RCC 7860 (cell line): ENCODE results near the gene RNF130.
A peak's percentile ranks its signal among the peaks of the same experiment; 100 is the strongest.

Source experiments
- DNase-seq: peaks from one replicate; pipeline ENCODE4 v3.0.0-alpha.2; 2015; ENCODE audit warnings: low spot score
- FAIRE-seq: peaks from 2 replicates; lab custom pipeline; 2012; peaks lifted over from hg19 to GRCh38; lab: Jason Lieb, UNC

The RNF130 gene

GRCh38 chr5:180060192-180060591, 11.4 kb downstream of the RNF130 start:
- no peak for FAIRE-seq
- no peak for DNase-seq

GRCh38 chr5:180059326-180059725, 12.2 kb downstream of the RNF130 start:
- DNase-seq = no peak
- FAIRE-seq = no peak

GRCh38 chr5:180056153-180056552, 15.4 kb downstream of the RNF130 start:
- FAIRE-seq (no peak), DNase-seq (no peak)

- FAIRE-seq = no peak
- DNase-seq = no peak
Observed at GRCh38 chr5:180054226-180054625, 17.3 kb downstream of the RNF130 start.

DNA sequence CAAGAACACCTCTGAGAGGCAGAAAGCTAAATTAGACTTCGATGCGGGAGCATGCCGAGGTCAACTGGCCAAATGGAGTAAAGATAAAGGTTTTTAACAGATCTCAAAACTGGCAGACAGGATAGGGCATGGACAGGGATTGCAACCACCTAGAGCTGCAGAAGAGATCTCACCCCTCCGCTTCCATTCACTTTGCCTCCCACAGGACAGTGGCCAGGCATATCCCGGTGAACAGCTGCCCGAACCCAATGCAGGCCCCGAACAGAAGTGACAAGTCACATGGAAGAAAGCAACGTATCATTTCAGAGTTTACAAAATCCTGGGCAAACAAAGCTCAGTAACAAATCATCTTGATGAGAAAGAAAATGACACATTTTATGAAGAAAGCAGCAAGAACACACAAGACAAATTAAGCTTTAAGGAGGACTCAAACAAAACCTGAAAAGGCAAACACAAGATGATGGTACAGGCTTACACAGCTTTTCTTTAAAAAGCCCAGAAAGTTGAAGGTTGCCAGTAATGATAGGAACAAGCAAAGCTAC, 18.4 kb downstream of the RNF130 start:
- no peak for DNase-seq
- FAIRE-seq = no peak

DNA sequence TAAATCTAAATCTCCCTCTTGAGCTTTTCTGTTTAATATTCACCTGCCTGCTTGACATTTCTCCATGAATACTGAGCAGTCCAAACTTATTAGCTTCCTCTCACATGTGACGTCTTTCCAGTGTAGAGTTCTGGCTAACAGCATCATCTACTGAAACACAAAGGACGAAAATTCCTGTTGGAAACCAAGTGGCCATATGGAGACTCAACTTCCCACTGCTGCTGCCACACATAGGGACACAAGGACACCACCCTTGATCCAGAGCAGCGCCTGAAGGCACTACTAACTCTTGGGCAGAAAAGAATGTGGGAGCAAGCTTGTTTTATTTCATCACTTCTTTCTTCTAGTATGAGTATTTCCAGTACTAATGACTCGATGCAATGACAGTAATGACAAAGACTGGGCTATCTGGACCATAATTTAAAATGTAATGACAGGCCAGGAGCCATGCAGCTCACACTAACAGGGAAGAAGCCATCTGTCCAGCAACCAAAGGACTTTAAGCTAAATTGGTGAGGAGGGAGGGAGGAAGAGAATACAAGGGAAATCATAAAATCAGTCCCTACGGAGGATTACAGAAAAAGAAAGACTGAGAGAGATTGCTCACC, 19.2 kb downstream of the RNF130 start:
- FAIRE-seq = no peak
- no peak for DNase-seq

GRCh38 chr5:180050121-180050940, 21.2 kb downstream of the RNF130 start:
- no peak for DNase-seq
- no peak for FAIRE-seq

DNA sequence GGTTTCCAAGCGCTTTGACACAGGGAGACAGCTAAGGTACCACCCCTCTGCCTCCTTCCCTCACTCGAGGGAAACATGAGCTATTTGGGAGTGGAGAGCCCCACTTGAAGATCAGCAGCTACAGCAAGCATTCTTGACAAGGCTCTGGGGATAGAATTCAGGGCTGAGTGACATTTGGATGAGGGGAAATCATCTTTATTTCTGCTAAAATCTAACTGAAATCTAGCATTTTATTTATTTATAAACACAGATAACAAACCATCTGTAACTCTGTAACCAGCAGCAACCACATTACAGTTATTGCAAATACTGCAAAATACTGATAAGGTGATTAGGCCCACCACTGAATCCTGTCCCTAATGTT, 22.4 kb downstream of the RNF130 start:
- DNase-seq (no peak), FAIRE-seq (no peak)

DNA sequence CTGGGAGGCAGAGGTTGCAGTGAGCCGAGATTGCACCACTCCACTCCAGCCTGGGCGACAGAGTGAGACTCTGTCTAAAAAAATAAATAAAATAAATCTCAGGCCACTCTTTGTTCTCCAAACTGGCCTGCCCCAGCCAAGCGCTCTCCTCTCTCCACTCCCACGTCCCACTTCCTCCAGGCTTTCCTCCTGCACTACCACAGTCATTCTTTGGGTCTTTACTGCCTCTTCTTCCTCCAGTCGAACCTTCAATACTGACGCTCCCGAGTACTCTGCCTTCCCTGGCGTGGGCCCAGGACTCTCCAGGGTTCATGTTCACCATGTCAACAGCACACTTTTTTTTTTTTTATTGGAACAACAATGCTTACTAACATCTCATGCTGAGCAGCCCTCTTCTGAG, 23.9 kb downstream of the RNF130 start:
- no peak for FAIRE-seq
- no peak for DNase-seq

DNA sequence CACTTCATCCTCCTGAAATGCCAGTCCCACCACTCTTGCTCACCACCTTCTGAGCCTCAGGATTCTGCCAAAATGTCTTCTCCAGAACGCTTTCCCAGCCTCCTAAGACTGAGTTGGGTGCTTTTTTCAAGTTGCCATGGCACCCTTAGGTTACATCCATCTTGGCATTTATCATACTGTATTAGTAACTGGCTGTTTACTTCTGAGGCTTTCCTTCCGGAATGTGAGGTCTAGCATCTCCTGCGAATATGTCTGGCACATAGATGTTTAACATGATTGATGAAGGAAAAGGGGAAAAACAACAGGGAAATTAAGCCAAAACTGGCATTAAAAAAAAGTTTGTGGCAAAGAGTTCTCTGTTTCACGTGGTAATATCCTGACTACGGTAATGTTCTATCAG, 24.9 kb downstream of the RNF130 start:
- no peak for DNase-seq
- no peak for FAIRE-seq

DNA sequence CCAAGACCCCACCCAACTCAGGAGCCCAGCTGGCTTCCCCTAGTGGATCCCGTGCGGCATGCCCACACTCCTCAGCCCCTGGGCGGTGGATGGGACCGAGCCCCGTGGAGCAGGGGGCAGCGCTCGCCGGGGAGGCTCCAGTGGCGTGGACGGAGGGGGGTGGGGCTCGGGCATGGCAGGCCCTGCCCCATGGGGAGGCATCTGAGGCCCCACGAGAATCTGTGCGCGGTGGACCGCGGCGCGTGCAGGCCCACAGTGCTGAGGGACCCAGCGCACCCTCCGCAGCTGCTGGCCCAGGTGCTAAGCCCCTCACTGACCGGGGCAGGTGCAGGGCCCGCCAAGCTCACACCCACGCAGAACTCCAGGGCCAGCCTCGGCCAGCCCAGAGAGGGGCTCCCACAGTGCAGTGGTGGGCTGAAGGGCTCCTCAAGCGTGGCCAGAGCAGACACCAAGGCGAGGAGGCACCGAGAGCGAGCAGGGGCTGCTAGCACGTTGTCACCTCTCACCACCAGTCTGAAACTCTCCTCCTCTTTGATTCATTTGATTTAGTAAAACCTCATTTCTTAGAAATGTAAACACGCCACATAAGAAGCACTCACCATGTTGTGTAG, 25.6 kb downstream of the RNF130 start:
- DNase-seq = no peak
- FAIRE-seq = no peak

- FAIRE-seq = no peak
Observed at GRCh38 chr5:180043377-180043776, 28.2 kb downstream of the RNF130 start.

GRCh38 chr5:180041301-180042274, 30.0 kb downstream of the RNF130 start:
- no peak for FAIRE-seq
- DNase-seq = no peak

More at GRCh38 chr5:180043377-180043776, 28.2 kb downstream of the RNF130 start:
- DNase-seq = no peak

GRCh38 chr5:180040287-180041214, 31.0 kb downstream of the RNF130 start:
- no peak for DNase-seq
- FAIRE-seq = no peak

GRCh38 chr5:180035206-180035931, 36.2 kb downstream of the RNF130 start:
- FAIRE-seq = no peak

GRCh38 chr5:180034564-180034963, 37.0 kb downstream of the RNF130 start:
- FAIRE-seq (peak; percentile 76), DNase-seq (peak; percentile 44)

More at GRCh38 chr5:180035206-180035931, 36.2 kb downstream of the RNF130 start:
- no peak for DNase-seq

DNA sequence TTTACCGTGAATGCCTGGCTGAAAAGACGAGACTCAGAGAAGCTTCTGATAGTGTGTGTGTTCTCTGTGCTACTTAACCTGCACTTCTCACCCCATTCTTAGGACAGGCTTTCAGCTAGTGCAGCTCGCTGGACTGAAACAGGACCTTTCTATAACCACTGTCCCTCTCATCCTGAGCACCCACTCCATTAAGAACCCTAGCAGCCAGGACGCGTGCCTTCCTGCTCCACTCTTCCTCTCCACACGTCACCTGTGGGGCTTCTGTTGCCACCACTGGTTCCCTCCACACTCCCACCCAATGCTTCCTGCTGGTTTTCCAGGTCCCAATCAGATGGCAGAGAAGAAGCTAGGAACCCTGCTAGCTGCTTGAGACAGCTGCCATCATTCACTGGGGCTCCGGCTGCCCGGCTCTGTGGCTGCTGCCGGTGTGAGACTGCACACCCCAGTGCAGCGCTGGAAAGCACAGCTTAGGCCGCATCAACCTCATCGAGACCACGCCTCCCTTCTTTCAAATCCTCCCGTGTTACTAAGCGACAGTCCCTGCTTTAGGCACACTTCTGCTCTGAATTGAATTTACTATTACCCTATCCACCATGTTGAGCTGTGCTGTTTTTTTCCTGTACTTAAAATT, 44.0 kb downstream of the RNF130 start:
- DNase-seq = no peak
- no peak for FAIRE-seq

- DNase-seq (no peak), FAIRE-seq (no peak)
Observed at GRCh38 chr5:180026734-180027458, 44.7 kb downstream of the RNF130 start.
